D721Med (cell line): ENCODE measurements around the gene CEP126.
"Not testable (repeated sequence)": the region's sequence is repeated elsewhere in the genome, so short reads cannot be mapped to it uniquely, and the experiment has no call there.

ENCODE experiments used
- DNase-seq: peaks from one replicate; pipeline ENCODE4 v3.0.0; 2011; ENCODE audit warnings: low spot score; ENCODE audit not compliant: insufficient read length
- FAIRE-seq: peaks from 2 replicates; lab custom pipeline; 2011; peaks lifted over from hg19 to GRCh38; lab: Jason Lieb, UNC
- TF ChIP-seq, protein P1 (sequence below): IDR thresholded peaks from 2 replicates; pipeline ENCODE4 v1.5.1; 2012; ENCODE audit warnings: mild to moderate bottlenecking, control low read depth; ENCODE audit not compliant: insufficient read depth; ENCODE audit errors: missing control alignments

The CEP126 gene

DNA sequence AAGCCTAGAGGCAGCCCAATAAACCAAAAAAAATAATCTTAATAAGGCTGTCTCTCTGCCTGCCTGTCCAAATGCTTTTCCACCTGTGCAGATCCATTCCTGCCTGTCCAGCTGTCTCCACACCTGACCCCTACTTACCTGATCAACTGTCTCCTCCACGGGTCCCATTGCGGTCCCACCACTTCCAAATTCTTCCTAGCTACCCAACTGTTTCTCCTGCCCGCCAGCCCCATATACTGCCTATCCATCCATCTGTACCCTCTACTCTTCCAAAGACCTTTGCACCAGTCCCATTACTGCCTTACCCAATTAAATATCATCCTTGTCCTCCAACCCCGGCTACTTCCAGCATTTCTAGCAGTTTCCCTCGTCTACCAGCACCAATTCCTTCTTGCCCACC, 40.9 kb downstream of the CEP126 start:
- TF ChIP-seq, protein P1, sequence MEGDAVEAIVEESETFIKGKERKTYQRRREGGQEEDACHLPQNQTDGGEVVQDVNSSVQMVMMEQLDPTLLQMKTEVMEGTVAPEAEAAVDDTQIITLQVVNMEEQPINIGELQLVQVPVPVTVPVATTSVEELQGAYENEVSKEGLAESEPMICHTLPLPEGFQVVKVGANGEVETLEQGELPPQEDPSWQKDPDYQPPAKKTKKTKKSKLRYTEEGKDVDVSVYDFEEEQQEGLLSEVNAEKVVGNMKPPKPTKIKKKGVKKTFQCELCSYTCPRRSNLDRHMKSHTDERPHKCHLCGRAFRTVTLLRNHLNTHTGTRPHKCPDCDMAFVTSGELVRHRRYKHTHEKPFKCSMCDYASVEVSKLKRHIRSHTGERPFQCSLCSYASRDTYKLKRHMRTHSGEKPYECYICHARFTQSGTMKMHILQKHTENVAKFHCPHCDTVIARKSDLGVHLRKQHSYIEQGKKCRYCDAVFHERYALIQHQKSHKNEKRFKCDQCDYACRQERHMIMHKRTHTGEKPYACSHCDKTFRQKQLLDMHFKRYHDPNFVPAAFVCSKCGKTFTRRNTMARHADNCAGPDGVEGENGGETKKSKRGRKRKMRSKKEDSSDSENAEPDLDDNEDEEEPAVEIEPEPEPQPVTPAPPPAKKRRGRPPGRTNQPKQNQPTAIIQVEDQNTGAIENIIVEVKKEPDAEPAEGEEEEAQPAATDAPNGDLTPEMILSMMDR: no peak
- FAIRE-seq (no peak), DNase-seq (no peak)

DNA sequence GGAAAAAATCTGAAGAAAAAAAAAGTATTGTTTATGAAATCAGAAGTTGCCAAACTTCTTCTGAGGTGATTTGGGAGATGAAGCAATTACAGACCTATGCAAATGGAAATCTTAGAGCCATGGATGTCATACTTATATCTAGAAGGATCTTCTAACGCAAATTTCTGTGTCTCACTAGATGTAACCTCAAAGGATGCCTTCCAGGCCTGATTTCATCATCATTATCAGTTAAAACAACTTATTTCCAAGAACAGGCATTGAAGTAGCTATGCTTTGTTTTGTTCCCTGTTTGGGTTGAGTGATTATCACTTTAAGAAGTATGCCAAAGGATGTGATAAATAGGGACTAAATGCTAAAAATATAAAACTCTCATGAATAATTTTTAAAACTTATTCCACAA, 45.4 kb downstream of the CEP126 start:
- DNase-seq (no peak), FAIRE-seq (no peak)
- TF ChIP-seq, protein P1: no peak

DNA sequence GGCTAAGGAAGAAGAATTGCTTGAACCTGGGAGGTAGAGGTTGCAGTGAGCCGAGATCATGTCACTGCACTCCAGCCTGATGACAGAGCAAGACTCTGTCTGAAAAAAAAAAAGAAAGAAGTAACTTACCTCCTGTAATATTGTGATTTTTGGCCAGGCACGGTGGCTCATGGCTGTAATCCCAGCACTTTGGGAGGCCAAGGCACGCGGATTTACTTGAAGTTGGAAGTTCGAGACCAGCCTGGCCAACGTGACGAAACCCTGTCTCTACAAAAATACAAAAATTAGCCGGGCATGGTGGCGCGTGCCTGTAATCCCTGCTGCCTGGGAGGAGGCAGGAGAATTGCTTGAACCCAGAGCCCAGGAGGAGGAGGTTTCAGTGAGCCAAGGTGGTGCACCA, 49.4 kb downstream of the CEP126 start:
- not testable (repeated sequence) for DNase-seq, FAIRE-seq

- no peak for DNase-seq
- TF ChIP-seq, protein P1: no peak
- no peak for FAIRE-seq
Measured at GRCh38 chr11:101974255-101974654, 59.4 kb downstream of the CEP126 start.

- no peak for FAIRE-seq
- TF ChIP-seq, protein P1: no peak
- no peak for DNase-seq
Measured at GRCh38 chr11:101974771-101975170, 60.0 kb downstream of the CEP126 start.

GRCh38 chr11:101975734-101976133, 60.9 kb downstream of the CEP126 start:
- FAIRE-seq (peak; percentile 16), DNase-seq (no peak)
- TF ChIP-seq, protein P1: no peak

DNA sequence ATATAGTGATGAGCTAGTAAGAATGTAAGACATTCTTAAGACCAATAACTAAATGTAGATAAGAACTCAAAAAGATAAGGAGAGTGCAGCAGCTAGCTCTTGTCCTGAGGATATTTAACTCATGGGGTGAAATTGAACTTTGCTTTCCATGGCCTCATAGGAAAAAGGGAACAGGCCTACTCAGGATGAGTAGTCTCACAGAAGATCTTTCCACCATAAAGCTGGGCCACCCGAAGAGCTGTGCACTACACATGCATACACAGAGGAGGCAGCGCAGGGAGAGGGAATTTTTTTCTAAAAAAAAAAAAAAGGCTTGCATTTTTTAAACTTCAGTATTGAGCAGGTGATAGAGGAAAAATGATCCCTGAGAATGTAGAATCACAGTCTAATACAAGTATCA, 72.6 kb downstream of the CEP126 start:
- DNase-seq (no peak), FAIRE-seq (no peak)
- TF ChIP-seq, protein P1: no peak

DNA sequence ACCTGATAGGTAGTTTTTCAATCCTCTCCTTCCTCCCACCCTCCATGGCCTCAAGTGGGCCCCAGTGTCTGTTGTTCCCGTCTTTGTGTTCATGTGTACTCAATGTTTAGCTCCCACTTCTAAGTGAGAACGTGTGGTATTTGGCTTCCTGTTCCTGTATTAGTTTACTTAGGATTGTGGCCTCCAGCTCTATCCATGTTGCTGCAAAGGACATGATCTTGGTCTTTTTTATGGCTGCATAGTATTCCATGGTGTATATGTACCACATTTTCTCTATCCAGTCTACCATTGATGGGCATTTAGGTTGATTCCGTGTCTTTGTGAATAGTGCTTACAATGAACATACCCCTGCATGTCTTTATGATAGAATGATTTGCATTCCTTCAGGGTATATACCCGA, 78.4 kb downstream of the CEP126 start:
- no peak for FAIRE-seq
- TF ChIP-seq, protein P1: no peak
- no peak for DNase-seq

DNA sequence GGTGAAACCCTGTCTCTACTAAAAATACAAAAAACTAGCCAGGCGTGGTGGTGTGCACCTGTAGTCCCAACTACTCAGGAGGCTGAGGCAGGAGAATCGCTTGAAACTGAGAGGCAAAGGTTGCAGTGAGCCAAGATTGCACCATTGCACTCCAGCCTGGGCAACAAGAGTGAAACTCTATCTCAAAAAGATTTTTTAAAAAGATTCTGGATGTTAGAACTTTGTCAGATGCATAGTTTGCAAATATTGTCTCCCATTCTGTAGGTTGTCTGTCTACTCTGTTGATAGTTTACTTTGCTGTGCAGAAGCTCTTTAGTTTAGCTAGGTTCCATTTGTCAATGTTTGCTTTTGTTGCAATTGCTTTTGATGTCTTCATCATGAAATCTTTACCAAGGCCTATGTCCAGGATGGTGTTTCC, 79.3 kb downstream of the CEP126 start:
- FAIRE-seq, DNase-seq: not testable (repeated sequence)
